Activated CD4-positive, alpha-beta T cell treated with anti-CD3 and anti-CD28 coated beads for 36 hours (primary cell): ENCODE data around the gene HRC. TPM values are rescaled to one million over a fixed set of nuclear protein-coding genes. Genes with fewer than 3 reads are reported as not detected.
"Not testable (repeated sequence)": the region's sequence is repeated elsewhere in the genome, so short reads cannot be mapped to it uniquely, and the experiment has no call there.

Source experiments
- ATAC-seq: fragments of 200-7000 bp; cut with Tn5 transposase; one replicate; pipeline ENCODE4 v1.10.0; 2021; ENCODE audit warnings: mild to moderate bottlenecking, moderate library complexity
- CTCF ChIA-PET: fragments of 350-600 bp; sonication (Branson Sonifier 250); formaldehyde crosslinking; loops from one replicate; lab custom pipeline; 2021; ENCODE audit warnings: antibody characterized with exemption; lab: Charles Lee
- POLR2A ChIA-PET: fragments of 350-600 bp; sonication (Branson Sonifier 250); formaldehyde crosslinking; loops from one replicate; lab custom pipeline; 2021; ENCODE audit warnings: antibody characterized with exemption, inconsistent platforms; lab: Charles Lee
- DNase-seq: peaks from one replicate; pipeline ENCODE4 v3.0.0-alpha.2; 2020
- H3K27ac Mint-ChIP-seq: one replicate; pipeline ENCODE4 v1.8.0; 2021; ENCODE audit warnings: mixed read lengths
- H3K27me3 Mint-ChIP-seq: one replicate; pipeline ENCODE4 v1.8.0; 2021; ENCODE audit warnings: mixed read lengths
- H3K36me3 Mint-ChIP-seq: one replicate; pipeline ENCODE4 v1.8.0; 2021; ENCODE audit warnings: low read depth, mixed read lengths
- H3K4me1 Mint-ChIP-seq: one replicate; pipeline ENCODE4 v1.8.0; 2021; ENCODE audit warnings: mixed read lengths
- H3K4me3 Mint-ChIP-seq: one replicate; pipeline ENCODE4 v1.8.0; 2021; ENCODE audit warnings: mild to moderate bottlenecking, moderate library complexity, mixed read lengths
- H3K9me3 Mint-ChIP-seq: one replicate; pipeline ENCODE4 v1.8.0; 2021; ENCODE audit warnings: low read depth, mixed read lengths
- intact Hi-C, 2 experiments: fragments of 100-400 bp; cut with DNase I in 1 of 2; cut with micrococcal nuclease in 1 of 2; formaldehyde crosslinking; loops; one replicate each; pipeline versions ENCODE4 v1.14.2 to v1.15.1; 2022 to 2024; cut with DNase I, micrococcal nuclease
- total RNA-seq, 2 experiments: library from RNA; stranded (reverse); gene quantifications; one replicate each; pipeline ENCODE4 v1.2.3, GENCODE V29; 2021

Gene HRC
- total RNA-seq, 2 experiments from 2014 or later: not detected

GRCh38 chr19:49182848-49183375, 27.7 kb upstream of the HRC start:
- DNase-seq: no peak
- H3K27ac Mint-ChIP-seq: no peak overlapping the region
- intact Hi-C loops: no loop called here
- H3K4me3 Mint-ChIP-seq: no peak overlapping the region
- CTCF ChIA-PET: interaction anchor here (0.6 to 1.3 kb wide), 2 partner anchors 14 to 16 kb away, joined by 3 read pairs; no protein-coding TSS in a partner anchor
- no peaks in the 10 kb centered on the region for H3K4me1 Mint-ChIP-seq
- POLR2A ChIA-PET: no interaction called here
- peaks cover 4% of the 10 kb centered on the region for H3K36me3 Mint-ChIP-seq
- ATAC-seq: no peak
- H3K9me3 Mint-ChIP-seq: peaks cover 4% of the 10 kb centered on the region
- H3K27me3 Mint-ChIP-seq: peaks cover 8% of the 10 kb centered on the region

DNA sequence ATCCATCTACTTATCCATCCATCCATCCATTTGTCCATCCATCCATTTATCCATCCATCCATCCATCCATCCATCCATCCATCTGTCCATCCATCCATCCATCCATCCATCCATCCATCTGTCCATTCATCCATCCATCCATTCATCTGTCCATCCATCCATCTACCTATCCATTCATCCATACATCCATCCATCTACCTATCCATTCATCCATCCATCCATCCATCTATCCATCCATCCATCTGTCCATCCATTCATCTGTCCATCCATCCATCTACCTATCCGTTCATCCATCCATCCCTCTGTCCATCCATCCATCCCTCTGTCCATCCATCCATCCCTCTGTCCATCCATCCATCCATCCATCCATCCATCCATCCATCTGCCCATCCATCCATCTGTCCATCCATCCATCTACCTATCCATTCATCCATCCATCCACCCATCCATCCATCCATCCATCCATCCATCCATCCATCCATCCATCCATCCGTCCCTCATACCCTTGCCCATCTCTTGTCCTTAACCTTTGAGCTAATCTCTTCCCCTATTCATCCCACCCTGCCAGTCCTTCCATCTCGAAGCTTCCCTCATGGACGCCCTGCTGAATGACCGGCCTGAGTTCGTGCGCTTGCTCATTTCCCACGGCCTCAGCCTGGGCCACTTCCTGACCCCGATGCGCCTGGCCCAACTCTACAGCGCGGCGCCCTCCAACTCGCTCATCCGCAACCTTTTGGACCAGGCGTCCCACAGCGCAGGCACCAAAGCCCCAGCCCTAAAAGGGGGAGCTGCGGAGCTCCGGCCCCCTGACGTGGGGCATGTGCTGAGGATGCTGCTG, 27.0 kb upstream of the HRC start:
- H3K4me1 Mint-ChIP-seq, H3K9me3 Mint-ChIP-seq, intact Hi-C loops, H3K27me3 Mint-ChIP-seq, DNase-seq, ATAC-seq, POLR2A ChIA-PET, H3K4me3 Mint-ChIP-seq, H3K36me3 Mint-ChIP-seq, H3K27ac Mint-ChIP-seq: not testable (repeated sequence)
- CTCF ChIA-PET: interaction anchor here (0.6 to 1.3 kb wide), 2 partner anchors 15 to 17 kb away, joined by 3 read pairs; no protein-coding TSS in a partner anchor

- ATAC-seq (no peak), DNase-seq (no peak)
- ChIA-PET POLR2A (no interaction called here), CTCF (interaction anchor here (1.0 kb wide), 1 partner anchor 10 kb away, joined by 4 read pairs; no protein-coding TSS in a partner anchor)
- Mint-ChIP-seq H3K36me3 (peaks cover 4% of the 10 kb centered on the region), H3K9me3 (peaks cover 4% of the 10 kb centered on the region), H3K4me3 (no peak overlapping the region), H3K4me1 (peaks cover 5% of the 10 kb centered on the region), H3K27ac (no peak overlapping the region), H3K27me3 (peaks cover 5% of the 10 kb centered on the region)
- intact Hi-C loops: no loop called here
These were observed 25.5 kb upstream of the HRC start for GRCh38 chr19:49180659-49181058.

- Mint-ChIP-seq H3K4me3 (no peak overlapping the region), H3K9me3 (no peaks in the 10 kb centered on the region), H3K36me3 (no peaks in the 10 kb centered on the region), H3K27me3 (peaks cover 2% of the 10 kb centered on the region), H3K4me1 (peaks cover 5% of the 10 kb centered on the region), H3K27ac (no peak overlapping the region)
- CTCF ChIA-PET: no interaction called here
- DNase-seq: no peak
- intact Hi-C loops: no loop called here
- ATAC-seq: no peak
- POLR2A ChIA-PET: no interaction called here
These were observed 18.0 kb upstream of the HRC start for GRCh38 chr19:49173198-49173597.

DNA sequence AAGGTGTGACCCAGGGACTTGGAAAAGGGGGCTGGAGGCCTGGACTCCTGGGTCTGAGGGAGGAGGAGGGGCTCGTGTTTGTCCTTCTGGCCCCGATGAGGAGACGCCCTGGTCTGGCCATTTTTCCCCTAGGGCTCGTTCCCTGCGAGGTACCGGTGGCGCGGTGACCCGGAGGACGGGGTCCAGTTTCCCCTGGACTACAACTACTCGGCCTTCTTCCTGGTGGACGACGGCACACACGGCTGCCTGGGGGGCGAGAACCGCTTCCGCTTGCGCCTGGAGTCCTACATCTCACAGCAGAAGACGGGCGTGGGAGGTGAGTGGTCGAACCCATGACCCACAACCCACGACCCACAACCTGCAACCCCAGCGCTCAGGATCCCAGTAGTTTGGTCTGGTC, 13.2 kb upstream of the HRC start:
- H3K4me3 Mint-ChIP-seq: no peak overlapping the region

DNA sequence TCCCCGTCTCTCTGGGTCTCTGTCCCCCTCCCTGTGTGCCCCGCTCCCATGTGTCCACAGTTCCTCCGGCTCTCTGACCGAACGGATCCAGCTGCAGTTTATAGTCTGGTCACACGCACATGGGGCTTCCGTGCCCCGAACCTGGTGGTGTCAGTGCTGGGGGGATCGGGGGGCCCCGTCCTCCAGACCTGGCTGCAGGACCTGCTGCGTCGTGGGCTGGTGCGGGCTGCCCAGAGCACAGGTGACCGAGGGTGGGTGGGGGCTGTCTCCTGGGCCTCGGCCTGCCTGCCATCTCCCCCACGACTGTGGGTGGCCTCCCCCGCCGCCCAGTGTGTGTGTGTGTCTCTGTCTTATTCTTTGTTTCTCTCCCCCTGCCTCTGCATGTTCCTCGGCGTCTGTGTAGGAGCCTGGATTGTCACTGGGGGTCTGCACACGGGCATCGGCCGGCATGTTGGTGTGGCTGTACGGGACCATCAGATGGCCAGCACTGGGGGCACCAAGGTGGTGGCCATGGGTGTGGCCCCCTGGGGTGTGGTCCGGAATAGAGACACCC, 12.7 kb upstream of the HRC start:
- H3K27ac Mint-ChIP-seq: no peak overlapping the region
- ATAC-seq (no peak), DNase-seq (no peak)
- no peaks in the 10 kb centered on the region for H3K4me1 Mint-ChIP-seq
- intact Hi-C loops: no loop called here
- no peak overlapping the region for H3K4me3 Mint-ChIP-seq
- no peaks in the 10 kb centered on the region for H3K9me3 Mint-ChIP-seq
- peaks cover 7% of the 10 kb centered on the region for H3K27me3 Mint-ChIP-seq
- CTCF ChIA-PET: no interaction called here
- POLR2A ChIA-PET: no interaction called here
- H3K36me3 Mint-ChIP-seq: no peaks in the 10 kb centered on the region

More for the DNA sequence above, 13.2 kb upstream of the HRC start:
- CTCF ChIA-PET: no interaction called here
- intact Hi-C loops: no loop called here
- ATAC-seq: no peak
- POLR2A ChIA-PET: no interaction called here
- Mint-ChIP-seq H3K36me3 (no peaks in the 10 kb centered on the region), H3K27ac (no peak overlapping the region), H3K27me3 (peaks cover 7% of the 10 kb centered on the region), H3K9me3 (no peaks in the 10 kb centered on the region), H3K4me1 (no peaks in the 10 kb centered on the region)
- DNase-seq: no peak

- no peaks in the 10 kb centered on the region for H3K9me3 Mint-ChIP-seq
- H3K4me1 Mint-ChIP-seq: no peaks in the 10 kb centered on the region
- H3K27me3 Mint-ChIP-seq: peaks cover 9% of the 10 kb centered on the region
- no peaks in the 10 kb centered on the region for H3K36me3 Mint-ChIP-seq
- no peak overlapping the region for H3K27ac Mint-ChIP-seq
- ChIA-PET CTCF (no interaction called here), POLR2A (no interaction called here)
- H3K4me3 Mint-ChIP-seq: no peak overlapping the region
- intact Hi-C loops: no loop called here
- DNase-seq: no peak
- ATAC-seq: no peak
These were observed 10.7 kb upstream of the HRC start for GRCh38 chr19:49165865-49166301.

DNA sequence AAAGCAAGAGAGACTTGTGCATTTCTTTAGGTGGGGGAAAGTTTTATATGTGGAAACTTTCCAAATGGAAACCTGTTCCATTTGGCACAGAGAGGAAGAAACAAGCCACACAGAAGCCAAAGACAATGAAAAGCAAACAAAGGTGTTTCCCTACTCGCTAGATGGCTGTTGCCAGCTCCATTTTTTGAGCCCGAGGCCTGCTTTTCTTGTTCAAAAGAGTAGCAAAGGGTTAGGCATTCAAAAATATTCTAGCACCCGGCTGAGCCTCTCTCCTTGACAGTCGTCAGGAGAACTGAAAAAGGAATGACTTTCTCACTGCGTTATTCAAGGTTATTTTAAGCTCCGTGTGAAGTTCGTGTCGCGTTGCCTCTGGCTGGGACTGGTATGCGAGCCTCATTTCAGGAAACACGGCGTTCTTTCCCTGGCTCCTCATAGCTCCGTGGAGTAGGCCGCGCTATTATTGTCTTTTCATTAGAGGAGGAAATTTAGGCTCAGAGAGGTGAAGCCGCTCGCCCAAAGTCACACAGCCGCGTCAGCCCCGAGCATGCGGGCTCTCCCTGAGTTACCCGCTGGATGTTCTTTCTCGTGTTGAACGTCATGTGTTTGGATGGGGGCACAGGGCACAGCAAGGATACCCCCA, 10.0 kb upstream of the HRC start:
- CTCF ChIA-PET: interaction anchor here (0.8 kb wide), 1 partner anchor 19 kb away, joined by 4 read pairs; no protein-coding TSS in a partner anchor

DNA sequence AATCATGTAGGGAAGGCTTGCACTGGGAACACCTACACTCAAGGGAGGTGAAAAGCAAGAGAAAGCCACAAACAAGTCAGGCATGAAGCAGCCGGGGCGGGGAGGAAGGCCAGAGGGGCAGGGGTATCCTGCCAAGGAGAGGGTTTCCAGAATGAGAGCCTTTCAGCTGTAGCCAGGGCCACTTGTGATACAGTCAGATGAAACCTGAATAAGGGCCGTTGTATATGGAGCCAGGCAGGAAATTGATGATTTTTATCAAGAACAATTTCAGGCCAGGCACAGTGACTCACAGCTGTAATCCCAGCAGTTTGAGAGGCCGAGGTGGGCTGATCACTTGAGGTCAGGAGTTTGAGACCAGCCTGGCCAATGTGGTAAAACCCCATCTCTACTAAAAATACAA, 6.8 kb upstream of the HRC start:
- CTCF ChIA-PET: interaction anchor here (0.6 to 1.5 kb wide), 2 partner anchors 63 to 367 kb away, joined by 3 read pairs; no protein-coding TSS in a partner anchor
- Mint-ChIP-seq H3K9me3 (no peaks in the 10 kb centered on the region), H3K4me3 (no peak overlapping the region), H3K36me3 (no peaks in the 10 kb centered on the region), H3K27me3 (peaks cover 32% of the 10 kb centered on the region), H3K4me1 (peaks cover 6% of the 10 kb centered on the region), H3K27ac (no peak overlapping the region)
- POLR2A ChIA-PET: no interaction called here
- ATAC-seq (no peak), DNase-seq (no peak)
- intact Hi-C loops: no loop called here

More for the DNA sequence above, 10.0 kb upstream of the HRC start:
- Mint-ChIP-seq H3K4me3 (no peak overlapping the region), H3K27me3 (peaks cover 13% of the 10 kb centered on the region), H3K9me3 (no peaks in the 10 kb centered on the region), H3K27ac (no peak overlapping the region), H3K4me1 (no peaks in the 10 kb centered on the region), H3K36me3 (no peaks in the 10 kb centered on the region)
- POLR2A ChIA-PET: no interaction called here
- DNase-seq (no peak), ATAC-seq (no peak)
- intact Hi-C loops: no loop called here

GRCh38 chr19:49160450-49161189, 5.4 kb upstream of the HRC start:
- H3K27ac Mint-ChIP-seq: no peak overlapping the region

More at GRCh38 chr19:49160450-49161189, 5.4 kb upstream of the HRC start:
- POLR2A ChIA-PET: no interaction called here
- H3K36me3 Mint-ChIP-seq: no peaks in the 10 kb centered on the region
- no peaks in the 10 kb centered on the region for H3K9me3 Mint-ChIP-seq
- DNase-seq (no peak), ATAC-seq (no peak)
- no peak overlapping the region for H3K4me3 Mint-ChIP-seq
- intact Hi-C loops: no loop called here
- peaks cover 6% of the 10 kb centered on the region for H3K4me1 Mint-ChIP-seq
- CTCF ChIA-PET: interaction anchor here (0.7 to 1.5 kb wide), 2 partner anchors 39 to 65 kb away, joined by 3 read pairs; no protein-coding TSS in a partner anchor
- peaks cover 34% of the 10 kb centered on the region for H3K27me3 Mint-ChIP-seq
